ENCODE data around the gene CAPN1. TPM values are rescaled to one million over a fixed set of nuclear protein-coding genes. Genes with fewer than 3 reads are reported as not detected.

The CAPN1 gene
- total and polyA plus RNA-seq, 9 of the 15 experiments (the other 6 are each of a cell fraction or from before 2014, with no cell fraction given): 3.5 to 199 (median 61.6) TPM

DNA sequence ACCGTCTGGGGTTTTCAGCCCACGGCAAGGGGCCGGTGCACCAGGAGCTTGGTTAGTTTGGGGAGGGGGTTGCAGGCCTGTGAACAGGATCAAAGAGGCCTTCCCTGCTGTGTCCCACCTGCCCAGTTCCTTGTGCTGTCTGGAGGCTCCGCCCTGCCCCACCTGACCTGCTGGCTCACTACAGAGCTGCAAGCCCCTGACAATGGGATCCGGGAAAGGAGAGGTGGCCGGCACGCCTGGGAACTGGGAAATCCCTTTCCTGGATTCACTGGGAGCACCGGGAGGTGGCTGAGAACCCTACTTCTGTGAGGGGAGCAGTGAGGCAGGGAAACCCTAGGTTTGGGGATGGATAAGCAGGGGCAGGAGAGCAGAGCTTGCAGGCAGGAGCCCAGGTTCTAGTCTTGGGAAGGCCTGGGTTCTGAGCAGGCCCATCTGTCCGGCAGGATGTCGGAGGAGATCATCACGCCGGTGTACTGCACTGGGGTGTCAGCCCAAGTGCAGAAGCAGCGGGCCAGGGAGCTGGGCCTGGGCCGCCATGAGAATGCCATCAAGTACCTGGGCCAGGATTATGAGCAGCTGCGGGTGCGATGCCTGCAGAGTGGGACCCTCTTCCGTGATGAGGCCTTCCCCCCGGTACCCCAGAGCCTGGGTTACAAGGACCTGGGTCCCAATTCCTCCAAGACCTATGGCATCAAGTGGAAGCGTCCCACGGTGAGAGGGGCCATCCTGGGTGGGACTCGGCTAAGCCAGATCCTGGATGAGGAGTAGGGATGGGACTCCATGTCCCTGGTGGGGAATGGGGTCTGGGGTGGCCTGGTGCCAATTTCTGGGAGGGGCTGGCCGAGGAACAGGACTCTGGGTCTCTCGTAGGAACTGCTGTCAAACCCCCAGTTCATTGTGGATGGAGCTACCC lies 786 bp downstream of the CAPN1 start (continued):
- TF ChIP-seq, protein P1, sequence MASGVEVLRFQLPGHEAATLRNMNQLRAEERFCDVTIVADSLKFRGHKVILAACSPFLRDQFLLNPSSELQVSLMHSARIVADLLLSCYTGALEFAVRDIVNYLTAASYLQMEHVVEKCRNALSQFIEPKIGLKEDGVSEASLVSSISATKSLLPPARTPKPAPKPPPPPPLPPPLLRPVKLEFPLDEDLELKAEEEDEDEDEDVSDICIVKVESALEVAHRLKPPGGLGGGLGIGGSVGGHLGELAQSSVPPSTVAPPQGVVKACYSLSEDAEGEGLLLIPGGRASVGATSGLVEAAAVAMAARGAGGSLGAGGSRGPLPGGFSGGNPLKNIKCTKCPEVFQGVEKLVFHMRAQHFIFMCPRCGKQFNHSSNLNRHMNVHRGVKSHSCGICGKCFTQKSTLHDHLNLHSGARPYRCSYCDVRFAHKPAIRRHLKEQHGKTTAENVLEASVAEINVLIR (CRISPR knock-in tag; IDR thresholded peaks at IDR 0.05): no peak
- TF ChIP-seq BMI1 (IDR thresholded peaks at IDR 0.05; ENCODE audit: low read length) (no peak), OTX1 (CRISPR knock-in tag; IDR thresholded peaks at IDR 0.05) (no peak), ZNF133 (CRISPR knock-in tag; IDR thresholded peaks at IDR 0.05) (no peak), GABPA (tag; conservative IDR thresholded peaks at IDR 0.05; ENCODE audit: low read depth) (no peak), FOXA1 (IDR thresholded peaks at IDR 0.05; ENCODE audit: borderline replicate concordance) (no peak), TCF3 (CRISPR knock-in tag; IDR thresholded peaks at IDR 0.05) (no peak), ZNF436 (CRISPR knock-in tag; IDR thresholded peaks at IDR 0.05) (no peak), ZNF324 (CRISPR knock-in tag; IDR thresholded peaks at IDR 0.05) (no peak)
- TF ChIP-seq, protein P2, sequence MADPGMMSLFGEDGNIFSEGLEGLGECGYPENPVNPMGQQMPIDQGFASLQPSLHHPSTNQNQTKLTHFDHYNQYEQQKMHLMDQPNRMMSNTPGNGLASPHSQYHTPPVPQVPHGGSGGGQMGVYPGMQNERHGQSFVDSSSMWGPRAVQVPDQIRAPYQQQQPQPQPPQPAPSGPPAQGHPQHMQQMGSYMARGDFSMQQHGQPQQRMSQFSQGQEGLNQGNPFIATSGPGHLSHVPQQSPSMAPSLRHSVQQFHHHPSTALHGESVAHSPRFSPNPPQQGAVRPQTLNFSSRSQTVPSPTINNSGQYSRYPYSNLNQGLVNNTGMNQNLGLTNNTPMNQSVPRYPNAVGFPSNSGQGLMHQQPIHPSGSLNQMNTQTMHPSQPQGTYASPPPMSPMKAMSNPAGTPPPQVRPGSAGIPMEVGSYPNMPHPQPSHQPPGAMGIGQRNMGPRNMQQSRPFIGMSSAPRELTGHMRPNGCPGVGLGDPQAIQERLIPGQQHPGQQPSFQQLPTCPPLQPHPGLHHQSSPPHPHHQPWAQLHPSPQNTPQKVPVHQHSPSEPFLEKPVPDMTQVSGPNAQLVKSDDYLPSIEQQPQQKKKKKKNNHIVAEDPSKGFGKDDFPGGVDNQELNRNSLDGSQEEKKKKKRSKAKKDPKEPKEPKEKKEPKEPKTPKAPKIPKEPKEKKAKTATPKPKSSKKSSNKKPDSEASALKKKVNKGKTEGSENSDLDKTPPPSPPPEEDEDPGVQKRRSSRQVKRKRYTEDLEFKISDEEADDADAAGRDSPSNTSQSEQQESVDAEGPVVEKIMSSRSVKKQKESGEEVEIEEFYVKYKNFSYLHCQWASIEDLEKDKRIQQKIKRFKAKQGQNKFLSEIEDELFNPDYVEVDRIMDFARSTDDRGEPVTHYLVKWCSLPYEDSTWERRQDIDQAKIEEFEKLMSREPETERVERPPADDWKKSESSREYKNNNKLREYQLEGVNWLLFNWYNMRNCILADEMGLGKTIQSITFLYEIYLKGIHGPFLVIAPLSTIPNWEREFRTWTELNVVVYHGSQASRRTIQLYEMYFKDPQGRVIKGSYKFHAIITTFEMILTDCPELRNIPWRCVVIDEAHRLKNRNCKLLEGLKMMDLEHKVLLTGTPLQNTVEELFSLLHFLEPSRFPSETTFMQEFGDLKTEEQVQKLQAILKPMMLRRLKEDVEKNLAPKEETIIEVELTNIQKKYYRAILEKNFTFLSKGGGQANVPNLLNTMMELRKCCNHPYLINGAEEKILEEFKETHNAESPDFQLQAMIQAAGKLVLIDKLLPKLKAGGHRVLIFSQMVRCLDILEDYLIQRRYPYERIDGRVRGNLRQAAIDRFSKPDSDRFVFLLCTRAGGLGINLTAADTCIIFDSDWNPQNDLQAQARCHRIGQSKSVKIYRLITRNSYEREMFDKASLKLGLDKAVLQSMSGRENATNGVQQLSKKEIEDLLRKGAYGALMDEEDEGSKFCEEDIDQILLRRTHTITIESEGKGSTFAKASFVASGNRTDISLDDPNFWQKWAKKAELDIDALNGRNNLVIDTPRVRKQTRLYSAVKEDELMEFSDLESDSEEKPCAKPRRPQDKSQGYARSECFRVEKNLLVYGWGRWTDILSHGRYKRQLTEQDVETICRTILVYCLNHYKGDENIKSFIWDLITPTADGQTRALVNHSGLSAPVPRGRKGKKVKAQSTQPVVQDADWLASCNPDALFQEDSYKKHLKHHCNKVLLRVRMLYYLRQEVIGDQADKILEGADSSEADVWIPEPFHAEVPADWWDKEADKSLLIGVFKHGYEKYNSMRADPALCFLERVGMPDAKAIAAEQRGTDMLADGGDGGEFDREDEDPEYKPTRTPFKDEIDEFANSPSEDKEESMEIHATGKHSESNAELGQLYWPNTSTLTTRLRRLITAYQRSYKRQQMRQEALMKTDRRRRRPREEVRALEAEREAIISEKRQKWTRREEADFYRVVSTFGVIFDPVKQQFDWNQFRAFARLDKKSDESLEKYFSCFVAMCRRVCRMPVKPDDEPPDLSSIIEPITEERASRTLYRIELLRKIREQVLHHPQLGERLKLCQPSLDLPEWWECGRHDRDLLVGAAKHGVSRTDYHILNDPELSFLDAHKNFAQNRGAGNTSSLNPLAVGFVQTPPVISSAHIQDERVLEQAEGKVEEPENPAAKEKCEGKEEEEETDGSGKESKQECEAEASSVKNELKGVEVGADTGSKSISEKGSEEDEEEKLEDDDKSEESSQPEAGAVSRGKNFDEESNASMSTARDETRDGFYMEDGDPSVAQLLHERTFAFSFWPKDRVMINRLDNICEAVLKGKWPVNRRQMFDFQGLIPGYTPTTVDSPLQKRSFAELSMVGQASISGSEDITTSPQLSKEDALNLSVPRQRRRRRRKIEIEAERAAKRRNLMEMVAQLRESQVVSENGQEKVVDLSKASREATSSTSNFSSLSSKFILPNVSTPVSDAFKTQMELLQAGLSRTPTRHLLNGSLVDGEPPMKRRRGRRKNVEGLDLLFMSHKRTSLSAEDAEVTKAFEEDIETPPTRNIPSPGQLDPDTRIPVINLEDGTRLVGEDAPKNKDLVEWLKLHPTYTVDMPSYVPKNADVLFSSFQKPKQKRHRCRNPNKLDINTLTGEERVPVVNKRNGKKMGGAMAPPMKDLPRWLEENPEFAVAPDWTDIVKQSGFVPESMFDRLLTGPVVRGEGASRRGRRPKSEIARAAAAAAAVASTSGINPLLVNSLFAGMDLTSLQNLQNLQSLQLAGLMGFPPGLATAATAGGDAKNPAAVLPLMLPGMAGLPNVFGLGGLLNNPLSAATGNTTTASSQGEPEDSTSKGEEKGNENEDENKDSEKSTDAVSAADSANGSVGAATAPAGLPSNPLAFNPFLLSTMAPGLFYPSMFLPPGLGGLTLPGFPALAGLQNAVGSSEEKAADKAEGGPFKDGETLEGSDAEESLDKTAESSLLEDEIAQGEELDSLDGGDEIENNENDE (IDR thresholded peaks at IDR 0.05; ENCODE audit: low read depth, low read length): no peak
- TF ChIP-seq, protein P3, sequence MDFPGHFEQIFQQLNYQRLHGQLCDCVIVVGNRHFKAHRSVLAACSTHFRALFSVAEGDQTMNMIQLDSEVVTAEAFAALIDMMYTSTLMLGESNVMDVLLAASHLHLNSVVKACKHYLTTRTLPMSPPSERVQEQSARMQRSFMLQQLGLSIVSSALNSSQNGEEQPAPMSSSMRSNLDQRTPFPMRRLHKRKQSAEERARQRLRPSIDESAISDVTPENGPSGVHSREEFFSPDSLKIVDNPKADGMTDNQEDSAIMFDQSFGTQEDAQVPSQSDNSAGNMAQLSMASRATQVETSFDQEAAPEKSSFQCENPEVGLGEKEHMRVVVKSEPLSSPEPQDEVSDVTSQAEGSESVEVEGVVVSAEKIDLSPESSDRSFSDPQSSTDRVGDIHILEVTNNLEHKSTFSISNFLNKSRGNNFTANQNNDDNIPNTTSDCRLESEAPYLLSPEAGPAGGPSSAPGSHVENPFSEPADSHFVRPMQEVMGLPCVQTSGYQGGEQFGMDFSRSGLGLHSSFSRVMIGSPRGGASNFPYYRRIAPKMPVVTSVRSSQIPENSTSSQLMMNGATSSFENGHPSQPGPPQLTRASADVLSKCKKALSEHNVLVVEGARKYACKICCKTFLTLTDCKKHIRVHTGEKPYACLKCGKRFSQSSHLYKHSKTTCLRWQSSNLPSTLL (IDR thresholded peaks at IDR 0.05): no peak
- TF ChIP-seq, protein P4, sequence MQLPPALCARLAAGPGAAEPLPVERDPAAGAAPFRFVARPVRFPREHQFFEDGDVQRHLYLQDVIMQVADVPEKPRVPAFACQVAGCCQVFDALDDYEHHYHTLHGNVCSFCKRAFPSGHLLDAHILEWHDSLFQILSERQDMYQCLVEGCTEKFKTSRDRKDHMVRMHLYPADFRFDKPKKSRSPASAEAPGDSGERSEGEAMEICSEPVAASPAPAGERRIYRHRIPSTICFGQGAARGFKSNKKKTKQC (CRISPR knock-in tag; IDR thresholded peaks at IDR 0.05): no peak

Measured in K562 (cell line).